Neural progenitor cell (in vitro differentiated cells): Measurements from ENCODE around the gene SOBP. TPM values are rescaled to one million over a fixed set of nuclear protein-coding genes. Genes with fewer than 3 reads are reported as not detected.

ENCODE experiments used
- DNase-seq: peaks from one replicate; pipeline ENCODE4 v3.0.0-alpha.2; 2016; ENCODE audit warnings: low spot score
- H2AFZ ChIP-seq: fragments of 200-600 bp; sonication (generic); replicated peaks from 2 replicates; pipeline ENCODE4 v1.6.1; 2016; ENCODE audit warnings: antibody characterized with exemption
- H3F3A ChIP-seq: fragments of 200-600 bp; sonication (generic); 2 replicates; pipeline ENCODE4 v1.6.1; 2016; ENCODE audit warnings: antibody characterized with exemption, low read depth
- H3K27ac ChIP-seq: fragments of 200-600 bp; sonication (generic); 2 replicates; pipeline ENCODE4 v1.5.1; 2016; ENCODE audit warnings: mild to moderate bottlenecking
- H3K27me3 ChIP-seq: fragments of 200-600 bp; sonication (generic); 2 replicates; pipeline ENCODE4 v1.6.1; 2016; ENCODE audit warnings: mild to moderate bottlenecking, moderate library complexity
- H3K36me3 ChIP-seq: fragments of 200-600 bp; sonication (generic); 2 replicates; pipeline ENCODE4 v1.5.1; 2016
- H3K4me1 ChIP-seq: fragments of 200-600 bp; sonication (generic); 2 replicates; pipeline ENCODE4 v1.6.1; 2016; ENCODE audit warnings: mixed run types
- H3K4me2 ChIP-seq: fragments of 200-600 bp; sonication (generic); 2 replicates; pipeline ENCODE4 v1.6.1; 2016
- H3K4me3 ChIP-seq: fragments of 200-600 bp; sonication (generic); 2 replicates; pipeline ENCODE4 v1.5.1; 2016
- H3K79me2 ChIP-seq: fragments of 200-600 bp; sonication (generic); 2 replicates; pipeline ENCODE4 v1.6.1; 2016; ENCODE audit warnings: low read depth
- H3K9ac ChIP-seq: fragments of 200-600 bp; sonication (generic); 2 replicates; pipeline ENCODE4 v1.6.1; 2016
- H3K9me3 ChIP-seq: fragments of 200-600 bp; sonication (generic); 2 replicates; pipeline ENCODE4 v1.5.1; 2016; ENCODE audit warnings: low read depth
- H4K20me1 ChIP-seq: fragments of 200-600 bp; sonication (generic); 2 replicates; pipeline ENCODE4 v1.6.1; 2016; ENCODE audit warnings: low read depth
- H3K27ac Mint-ChIP-seq: 3 replicates; pipeline ENCODE4 v1.8.0; 2021; ENCODE audit warnings: mixed read lengths
- H3K27me3 Mint-ChIP-seq: 2 replicates; pipeline ENCODE4 v1.8.0; 2022; ENCODE audit warnings: low read depth, mild to moderate bottlenecking, inconsistent platforms, moderate library complexity, mixed read lengths; ENCODE audit not compliant: insufficient read depth
- H3K36me3 Mint-ChIP-seq: 3 replicates; pipeline ENCODE4 v1.8.0; 2021; ENCODE audit warnings: mixed read lengths
- H3K4me1 Mint-ChIP-seq: 3 replicates; pipeline ENCODE4 v1.8.0; 2021; ENCODE audit warnings: mixed read lengths
- H3K4me3 Mint-ChIP-seq: 3 replicates; pipeline ENCODE4 v1.8.0; 2021; ENCODE audit warnings: mild to moderate bottlenecking, moderate library complexity, mixed read lengths
- H3K9me3 Mint-ChIP-seq: 3 replicates; pipeline ENCODE4 v1.8.0; 2020; ENCODE audit warnings: mixed read lengths
- EZH2 ChIP-seq: fragments of 200-600 bp; sonication (generic); IDR thresholded peaks from 2 replicates; pipeline ENCODE4 v1.6.1; 2017; ENCODE audit warnings: antibody characterized with exemption, mild to moderate bottlenecking, moderate library complexity
- EZH2phosphoT487 ChIP-seq: fragments of 200-600 bp; sonication (generic); IDR thresholded peaks from 2 replicates; pipeline ENCODE4 v1.6.1; 2017; ENCODE audit warnings: antibody characterized with exemption
- total RNA-seq: library from RNA; depleted of rRNA; stranded (reverse); fragments of >200 nt; gene quantifications from 2 replicates; pipeline ENCODE4 v1.2.3, GENCODE V29; 2015; ENCODE audit warnings: low replicate concordance
- TF ChIP-seq, protein P1 (sequence below): fragments of 200-600 bp; sonication (generic); IDR thresholded peaks from 2 replicates; pipeline ENCODE4 v1.5.1; 2017; ENCODE audit warnings: antibody characterized with exemption, mild to moderate bottlenecking

Gene SOBP
- total RNA-seq, 1 donor from 2014 or later: 12.6 TPM

DNA sequence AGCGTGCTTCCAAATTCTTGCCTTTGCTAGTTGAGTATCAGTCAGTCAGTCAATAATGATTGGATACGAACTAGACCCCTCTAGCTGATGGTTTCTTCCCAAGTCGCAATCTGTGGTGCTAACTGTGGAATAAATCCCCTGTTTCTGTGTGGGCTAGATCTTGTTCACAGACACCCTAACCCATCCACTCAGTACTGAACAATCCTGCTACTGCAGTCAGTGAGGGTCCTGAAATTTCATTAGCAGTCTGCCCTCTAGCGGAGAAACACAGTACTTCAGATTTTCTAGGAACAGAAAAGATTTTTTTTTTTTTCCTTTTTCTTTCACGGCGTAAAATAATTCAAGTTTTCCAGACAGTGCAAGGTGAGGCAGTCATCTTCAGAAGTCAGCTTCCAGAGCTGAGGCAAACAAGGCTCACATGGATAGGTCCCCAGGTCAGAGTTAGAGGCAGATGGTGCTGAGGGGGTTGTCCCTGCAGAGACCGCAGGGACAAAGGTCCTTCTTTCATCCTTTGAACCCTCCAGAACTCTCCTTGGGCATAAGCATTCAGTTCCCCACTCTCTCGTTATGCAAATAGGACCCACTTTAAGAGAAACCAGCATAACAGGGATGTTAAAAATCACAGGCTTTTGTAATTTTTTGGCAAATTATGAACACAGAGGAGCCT lies 214.6 kb downstream of the SOBP start:
- no peak overlapping the region for H3K27ac Mint-ChIP-seq

GRCh38 chr6:107706516-107707115 lies 216.7 kb downstream of the SOBP start:
- peaks cover 6% of the 10 kb centered on the region for H3K9me3 Mint-ChIP-seq
- peaks cover 24% of the 10 kb centered on the region for H3K4me1 Mint-ChIP-seq
- H3K9me3 ChIP-seq: no peaks in the 10 kb centered on the region
- no peaks in the 10 kb centered on the region for H3K4me1 ChIP-seq
- no peaks in the 10 kb centered on the region for H4K20me1 ChIP-seq
- H3K4me2 ChIP-seq: no peak overlapping the region
- no peaks in the 10 kb centered on the region for H3K79me2 ChIP-seq
- peaks cover 11% of the 10 kb centered on the region for H3K27me3 Mint-ChIP-seq
- no peaks in the 10 kb centered on the region for H3K36me3 Mint-ChIP-seq
- no peak overlapping the region for H3K9ac ChIP-seq
- no peak overlapping the region for H3K4me3 ChIP-seq
- DNase-seq: peak; percentile 18
- H3F3A ChIP-seq: no peaks in the 10 kb centered on the region
- H3K36me3 ChIP-seq: no peaks in the 10 kb centered on the region
- H3K27ac ChIP-seq: no peak overlapping the region
- no peak for TF ChIP-seq EZH2
- TF ChIP-seq, protein P1, sequence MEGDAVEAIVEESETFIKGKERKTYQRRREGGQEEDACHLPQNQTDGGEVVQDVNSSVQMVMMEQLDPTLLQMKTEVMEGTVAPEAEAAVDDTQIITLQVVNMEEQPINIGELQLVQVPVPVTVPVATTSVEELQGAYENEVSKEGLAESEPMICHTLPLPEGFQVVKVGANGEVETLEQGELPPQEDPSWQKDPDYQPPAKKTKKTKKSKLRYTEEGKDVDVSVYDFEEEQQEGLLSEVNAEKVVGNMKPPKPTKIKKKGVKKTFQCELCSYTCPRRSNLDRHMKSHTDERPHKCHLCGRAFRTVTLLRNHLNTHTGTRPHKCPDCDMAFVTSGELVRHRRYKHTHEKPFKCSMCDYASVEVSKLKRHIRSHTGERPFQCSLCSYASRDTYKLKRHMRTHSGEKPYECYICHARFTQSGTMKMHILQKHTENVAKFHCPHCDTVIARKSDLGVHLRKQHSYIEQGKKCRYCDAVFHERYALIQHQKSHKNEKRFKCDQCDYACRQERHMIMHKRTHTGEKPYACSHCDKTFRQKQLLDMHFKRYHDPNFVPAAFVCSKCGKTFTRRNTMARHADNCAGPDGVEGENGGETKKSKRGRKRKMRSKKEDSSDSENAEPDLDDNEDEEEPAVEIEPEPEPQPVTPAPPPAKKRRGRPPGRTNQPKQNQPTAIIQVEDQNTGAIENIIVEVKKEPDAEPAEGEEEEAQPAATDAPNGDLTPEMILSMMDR: no peak
- TF ChIP-seq EZH2phosphoT487: no peak
- H3K27ac Mint-ChIP-seq: no peak overlapping the region
- no peak overlapping the region for H2AFZ ChIP-seq
- no peak overlapping the region for H3K4me3 Mint-ChIP-seq
- no peaks in the 10 kb centered on the region for H3K27me3 ChIP-seq

More for the DNA sequence above, 214.6 kb downstream of the SOBP start:
- no peaks in the 10 kb centered on the region for H3K79me2 ChIP-seq
- H3K4me1 ChIP-seq: no peaks in the 10 kb centered on the region
- Mint-ChIP-seq H3K9me3 (peaks cover 6% of the 10 kb centered on the region), H3K27me3 (peaks cover 16% of the 10 kb centered on the region), H3K36me3 (no peaks in the 10 kb centered on the region), H3K4me1 (peaks cover 30% of the 10 kb centered on the region), H3K4me3 (no peak overlapping the region)
- H3K27me3 ChIP-seq: no peaks in the 10 kb centered on the region
- no peaks in the 10 kb centered on the region for H3K9me3 ChIP-seq
- no peak overlapping the region for H3K27ac ChIP-seq
- no peak overlapping the region for H3K4me2 ChIP-seq
- no peak overlapping the region for H3K4me3 ChIP-seq
- no peaks in the 10 kb centered on the region for H3K36me3 ChIP-seq
- H3K9ac ChIP-seq: no peak overlapping the region
- peak overlapping the region; percentile 81 for H2AFZ ChIP-seq
- no peaks in the 10 kb centered on the region for H4K20me1 ChIP-seq
- TF ChIP-seq, protein P1: peak; percentile 83
- TF ChIP-seq EZH2phosphoT487: no peak
- peak; percentile 67 for DNase-seq
- H3F3A ChIP-seq: no peaks in the 10 kb centered on the region

DNA sequence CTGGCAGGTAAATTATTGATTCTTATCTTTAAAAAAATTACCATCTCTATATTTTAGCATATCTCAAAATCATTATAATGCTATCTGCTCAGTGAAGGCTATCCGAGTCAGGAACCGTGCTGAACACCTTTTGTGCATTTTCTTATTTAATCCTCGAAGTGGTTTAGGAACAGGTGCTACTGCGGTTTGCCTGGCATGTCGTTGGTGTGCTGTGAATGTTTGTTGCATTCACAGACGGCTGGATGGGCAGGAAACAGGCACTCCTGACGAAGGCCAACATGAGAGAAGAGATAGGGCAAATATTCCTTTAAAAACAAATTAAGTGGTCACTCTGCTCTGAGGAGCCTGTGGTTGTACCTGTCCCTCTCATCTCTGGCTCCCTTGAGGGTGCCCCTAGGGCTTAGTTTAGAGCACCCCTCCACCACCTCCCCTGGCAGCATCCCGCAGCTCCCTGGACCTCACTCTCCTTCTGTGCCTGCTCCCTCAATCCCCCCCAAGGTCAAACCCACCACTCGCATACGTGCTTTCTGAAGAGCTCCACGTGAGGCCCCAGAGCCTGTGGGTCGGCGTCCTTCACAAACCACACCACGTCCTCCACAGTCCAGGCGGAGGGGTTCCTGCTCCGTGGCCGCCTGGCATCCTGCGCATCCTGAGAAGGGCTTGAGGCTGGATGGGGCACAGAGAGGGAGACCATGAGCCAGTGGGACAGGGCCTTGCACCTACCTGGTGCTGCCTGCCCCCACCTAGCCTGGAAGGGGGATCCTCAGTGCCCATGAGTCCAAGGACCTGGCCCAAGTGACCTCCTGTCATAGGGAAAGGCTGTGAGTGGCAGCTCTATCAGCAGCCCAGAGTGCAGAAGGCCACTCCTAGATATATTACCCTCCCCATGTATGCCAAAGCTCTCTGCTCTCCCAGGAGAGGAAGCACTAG lies 217.7 kb downstream of the SOBP start:
- no peak overlapping the region for H3K27ac ChIP-seq
- H4K20me1 ChIP-seq: no peaks in the 10 kb centered on the region
- no peak overlapping the region for H3K9ac ChIP-seq
- no peak overlapping the region for H3K4me3 Mint-ChIP-seq
- H2AFZ ChIP-seq: no peak overlapping the region
- no peaks in the 10 kb centered on the region for H3K27me3 ChIP-seq
- H3K36me3 ChIP-seq: no peaks in the 10 kb centered on the region
- H3K36me3 Mint-ChIP-seq: no peaks in the 10 kb centered on the region
- H3K79me2 ChIP-seq: no peaks in the 10 kb centered on the region
- DNase-seq: no peak
- H3K4me3 ChIP-seq: no peak overlapping the region
- TF ChIP-seq EZH2: no peak
- TF ChIP-seq, protein P1: no peak
- TF ChIP-seq EZH2phosphoT487: no peak
- H3K9me3 Mint-ChIP-seq: peaks cover 6% of the 10 kb centered on the region
- peaks cover 4% of the 10 kb centered on the region for H3K4me1 ChIP-seq
- no peaks in the 10 kb centered on the region for H3K9me3 ChIP-seq
- H3F3A ChIP-seq: no peaks in the 10 kb centered on the region
- peaks cover 11% of the 10 kb centered on the region for H3K27me3 Mint-ChIP-seq
- peaks cover 27% of the 10 kb centered on the region for H3K4me1 Mint-ChIP-seq
- no peak overlapping the region for H3K4me2 ChIP-seq
- no peak overlapping the region for H3K27ac Mint-ChIP-seq
